Endodermal cell (in vitro differentiated cells): Measurements from ENCODE around the gene MORC1. TPM values are rescaled to one million over a fixed set of nuclear protein-coding genes. Genes with fewer than 3 reads are reported as not detected.

Experiments
- DNase-seq: peaks from one replicate; pipeline ENCODE4 v3.0.0-alpha.2; 2017
- H3K27ac ChIP-seq: 2 replicates; pipeline ENCODE4 v1.5.1; 2013; ENCODE audit warnings: mild to moderate bottlenecking, low read depth, low read length, moderate library complexity
- H3K27me3 ChIP-seq: 2 replicates; pipeline ENCODE4 v1.6.1; 2013; ENCODE audit warnings: mild to moderate bottlenecking, low read length, moderate library complexity; ENCODE audit not compliant: insufficient read depth, control insufficient read depth, poor library complexity, severe bottlenecking
- H3K36me3 ChIP-seq: 2 replicates; pipeline ENCODE4 v1.7.0; 2013; ENCODE audit warnings: mild to moderate bottlenecking, low read length, moderate library complexity; ENCODE audit not compliant: control insufficient read depth, insufficient read depth
- H3K4me1 ChIP-seq: one replicate; pipeline ENCODE4 v1.7.0; 2013; ENCODE audit warnings: low read length; ENCODE audit not compliant: control insufficient read depth, insufficient read depth
- H3K4me3 ChIP-seq: 2 replicates; pipeline ENCODE4 v1.5.1; 2013; ENCODE audit warnings: mild to moderate bottlenecking, low read length, moderate library complexity
- H3K9ac ChIP-seq: 2 replicates; pipeline ENCODE4 v1.6.1; 2013; ENCODE audit warnings: mild to moderate bottlenecking, low read length, moderate library complexity; ENCODE audit not compliant: poor library complexity, severe bottlenecking; ENCODE audit errors: extremely low read depth
- H3K9me3 ChIP-seq: 2 replicates; pipeline ENCODE4 v1.6.1; 2013; ENCODE audit warnings: mild to moderate bottlenecking, low read length, moderate library complexity; ENCODE audit not compliant: control insufficient read depth
- H3K27ac Mint-ChIP-seq: 2 replicates; pipeline ENCODE4 v1.8.0; 2020; ENCODE audit warnings: mixed read lengths
- H3K27me3 Mint-ChIP-seq: 2 replicates; pipeline ENCODE4 v1.8.0; 2021; ENCODE audit warnings: mild to moderate bottlenecking, mixed read lengths; ENCODE audit not compliant: insufficient read depth
- H3K36me3 Mint-ChIP-seq: 2 replicates; pipeline ENCODE4 v1.8.0; 2020; ENCODE audit warnings: low read depth, mixed read lengths
- H3K4me1 Mint-ChIP-seq: 2 replicates; pipeline ENCODE4 v1.8.0; 2020; ENCODE audit warnings: mixed read lengths
- H3K4me3 Mint-ChIP-seq: 2 replicates; pipeline ENCODE4 v1.8.0; 2020; ENCODE audit warnings: mild to moderate bottlenecking, moderate library complexity, mixed read lengths
- H3K9me3 Mint-ChIP-seq: 2 replicates; pipeline ENCODE4 v1.8.0; 2020; ENCODE audit warnings: mild to moderate bottlenecking, mixed read lengths
- CTCF ChIP-seq: fragments of 200-600 bp; sonication (generic); conservative IDR thresholded peaks from 2 replicates; pipeline ENCODE4 v1.5.0; 2021; ENCODE audit warnings: antibody characterized with exemption, mild to moderate bottlenecking
- WGBS, 2 experiments: methylation state at CpG; one replicate each; pipeline versions ENCODE4 v1.1.5 to v1.1.7; 2013; ENCODE audit warnings: missing lambda C conversion rate in 2 of 2, mixed read lengths in 1 of 2; ENCODE audit not compliant: insufficient coverage in 1 of 2, insufficient read length in 1 of 2; 5-methylcytosine and 5-hydroxymethylcytosine counted together
- total RNA-seq, 2 donors: library from RNA; stranded (reverse); fragmentation: NEBNext Ultra II Directional in 1 of 2; extraction: Animal tissue kit (Norgen Biotek cat#: 25700) in 1 of 2; gene quantifications; 2 replicates in 1 of 2; 3 replicates in 1 of 2; pipeline ENCODE4 v1.2.1, GENCODE V29; 2021

MORC1 gene
- total RNA-seq, 2 donors from 2014 or later = not detected

- no peak overlapping the region for H3K9ac ChIP-seq
- no peak overlapping the region for H3K27ac Mint-ChIP-seq
- H3K4me3 ChIP-seq = no peak overlapping the region
- H3K9me3 ChIP-seq = no peaks in the 10 kb centered on the region
- H3K4me1 Mint-ChIP-seq = no peaks in the 10 kb centered on the region
- H3K4me1 ChIP-seq = no peaks in the 10 kb centered on the region
- TF ChIP-seq CTCF = no peak
- no peaks in the 10 kb centered on the region for H3K27me3 Mint-ChIP-seq
- no peaks in the 10 kb centered on the region for H3K9me3 Mint-ChIP-seq
- H3K27ac ChIP-seq = no peak overlapping the region
- no peaks in the 10 kb centered on the region for H3K36me3 Mint-ChIP-seq
- 50% methylated on average over 1 to 3 of the region's 3 CpGs for WGBS, 2 experiments
- H3K27me3 ChIP-seq = no peaks in the 10 kb centered on the region
- H3K36me3 ChIP-seq = no peaks in the 10 kb centered on the region
- H3K4me3 Mint-ChIP-seq = no peak overlapping the region
- no peak for DNase-seq
These were observed 151.2 kb downstream of the MORC1 start for GRCh38 chr3:108966773-108967172.

GRCh38 chr3:108959017-108959416, 158.9 kb downstream of the MORC1 start:
- H3K27ac Mint-ChIP-seq = no peak overlapping the region
- H3K4me3 Mint-ChIP-seq = no peak overlapping the region
- H3K9me3 Mint-ChIP-seq = no peaks in the 10 kb centered on the region

GRCh38 chr3:108953700-108954099, 164.2 kb downstream of the MORC1 start, which contains the start of gene GUCA1C:
GUCA1C (minus strand) TSS chr3:108953879; CDS start chr3:108953762, 117 bp downstream.
- Mint-ChIP-seq H3K4me1 (no peaks in the 10 kb centered on the region), H3K27ac (no peak within 1 kb of the TSS), H3K27me3 (no peaks in the 10 kb centered on the region), H3K36me3 (no peaks in the 10 kb centered on the region), H3K9me3 (no peaks in the 10 kb centered on the region), H3K4me3 (no peak within 1 kb of the TSS)
- TF ChIP-seq CTCF = no peak
- no peaks in the 10 kb centered on the region for H3K27me3 ChIP-seq
- H3K9ac ChIP-seq = no peak within 1 kb of the TSS
- no peaks in the 10 kb centered on the region for H3K9me3 ChIP-seq
- no peaks in the 10 kb centered on the region for H3K4me1 ChIP-seq
- WGBS, 2 experiments = 91% methylated on average over 1 of the region's 1 CpG; no CpG with 5 or more reads in 1 of the 2 experiments
- no peaks in the 10 kb centered on the region for H3K36me3 ChIP-seq
- H3K27ac ChIP-seq = no peak within 1 kb of the TSS
- H3K4me3 ChIP-seq = no peak within 1 kb of the TSS
- no peak for DNase-seq

More at GRCh38 chr3:108959017-108959416, 158.9 kb downstream of the MORC1 start:
- Histone ChIP-seq H3K36me3 (no peaks in the 10 kb centered on the region), H3K4me1 (no peaks in the 10 kb centered on the region), H3K9ac (no peak overlapping the region), H3K4me3 (no peak overlapping the region), H3K9me3 (no peaks in the 10 kb centered on the region), H3K27ac (no peak overlapping the region), H3K27me3 (no peaks in the 10 kb centered on the region)
- no peak for TF ChIP-seq CTCF
- Mint-ChIP-seq H3K36me3 (no peaks in the 10 kb centered on the region), H3K4me1 (no peaks in the 10 kb centered on the region), H3K27me3 (no peaks in the 10 kb centered on the region)
- WGBS, 2 experiments = 50% methylated on average over 1 of the region's 1 CpG; no CpG with 5 or more reads in 1 of the 2 experiments
- DNase-seq = no peak
